Liver (tissue), 9 donors: ENCODE results near the gene SLC66A1. TPM values are rescaled to one million over a fixed set of nuclear protein-coding genes. Genes with fewer than 3 reads are reported as not detected.

Experiments
- DNase-seq: peaks from one replicate; pipeline ENCODE4 v3.0.0-alpha.2; 2017; ENCODE audit warnings: low spot score
- H3K27ac ChIP-seq, 2 donors: one replicate each; pipeline ENCODE4 v1.7.0; 2013; ENCODE audit warnings: inconsistent platforms in 2 of 2, low read length in 2 of 2, control low read depth in 1 of 2, low read depth in 1 of 2, mild to moderate bottlenecking in 1 of 2
- H3K27me3 ChIP-seq, 4 donors: one replicate each; pipeline versions ENCODE4 v1.6.1 to v1.7.0; 2013; ENCODE audit warnings: low read length in 3 of 4, inconsistent platforms in 1 of 4, mild to moderate bottlenecking in 1 of 4, moderate library complexity in 1 of 4; ENCODE audit not compliant: control insufficient read depth in 4 of 4, insufficient read depth in 4 of 4
- H3K36me3 ChIP-seq, 4 donors: one replicate each; pipeline versions ENCODE4 v1.6.1 to v1.7.0; 2013; ENCODE audit warnings: low read length in 3 of 4, mild to moderate bottlenecking in 3 of 4, low read depth in 1 of 4, moderate library complexity in 1 of 4; ENCODE audit not compliant: control insufficient read depth in 4 of 4, insufficient read depth in 3 of 4
- H3K4me1 ChIP-seq, 4 donors: one replicate each; pipeline versions ENCODE4 v1.6.1 to v1.7.0; 2013; ENCODE audit warnings: low read length in 3 of 4, mild to moderate bottlenecking in 3 of 4, moderate library complexity in 1 of 4; ENCODE audit not compliant: control insufficient read depth in 4 of 4, insufficient read depth in 4 of 4
- H3K4me3 ChIP-seq, 3 donors: one replicate each; pipeline versions ENCODE4 v1.6.1 to v1.7.0; 2013; ENCODE audit warnings: low read length in 3 of 3, control low read depth in 1 of 3, low read depth in 1 of 3, mild to moderate bottlenecking in 1 of 3
- H3K9ac ChIP-seq, 2 donors: one replicate each; pipeline ENCODE4 v1.7.0; 2013; ENCODE audit warnings: low read length in 2 of 2, mild to moderate bottlenecking in 2 of 2, moderate library complexity in 2 of 2, control low read depth in 1 of 2, low read depth in 1 of 2
- H3K9me3 ChIP-seq, 4 donors: one replicate each; pipeline versions ENCODE4 v1.6.1 to v1.7.0; 2013; ENCODE audit warnings: low read length in 3 of 4; ENCODE audit not compliant: control insufficient read depth in 4 of 4
- CTCF ChIP-seq: fragments of 150-350 bp; IDR thresholded peaks from 2 replicates; pipeline ENCODE4 v1.5.1; 2017; ENCODE audit warnings: improper control_type of control experiment, low read depth, low read length; ENCODE audit not compliant: missing input control
- FOXA1 ChIP-seq: IDR thresholded peaks from 2 replicates; pipeline ENCODE4 v1.6.1; 2016; ENCODE audit warnings: antibody characterized with exemption
- FOXA2 ChIP-seq: IDR thresholded peaks from 2 replicates; pipeline ENCODE4 v1.6.1; 2016; ENCODE audit warnings: antibody characterized with exemption
- GABPA ChIP-seq, 2 donors: IDR thresholded peaks in 1 of 2; conservative IDR thresholded peaks in 1 of 2; 2 replicates each; pipeline ENCODE4 v1.6.1; 2016; ENCODE audit warnings: antibody characterized with exemption in 2 of 2, mild to moderate bottlenecking in 1 of 2, moderate library complexity in 1 of 2
- HNF4A ChIP-seq, 2 donors: conservative IDR thresholded peaks; 2 replicates each; pipeline ENCODE4 v1.6.1; 2016; ENCODE audit warnings: antibody characterized with exemption in 2 of 2, mild to moderate bottlenecking in 2 of 2
- HNF4G ChIP-seq: IDR thresholded peaks from 2 replicates; pipeline ENCODE4 v1.6.1; 2016; ENCODE audit warnings: antibody characterized with exemption
- JUND ChIP-seq, 2 donors: IDR thresholded peaks; 2 replicates each; pipeline ENCODE4 v1.6.1; 2016; ENCODE audit warnings: antibody characterized with exemption in 2 of 2
- RAD21 ChIP-seq, 2 donors: IDR thresholded peaks; 2 replicates each; pipeline ENCODE4 v1.6.1; 2016; ENCODE audit warnings: antibody characterized with exemption in 2 of 2, mild to moderate bottlenecking in 2 of 2
- RXRA ChIP-seq, 2 donors: IDR thresholded peaks; 2 replicates each; pipeline ENCODE4 v1.6.1; 2017 to 2018; ENCODE audit warnings: antibody characterized with exemption in 2 of 2, mild to moderate bottlenecking in 1 of 2
- SP1 ChIP-seq: IDR thresholded peaks from 2 replicates; pipeline ENCODE4 v1.6.1; 2018; ENCODE audit warnings: antibody characterized with exemption, mild to moderate bottlenecking
- TAF1 ChIP-seq: conservative IDR thresholded peaks from 2 replicates; pipeline ENCODE4 v1.6.1; 2016; ENCODE audit warnings: antibody characterized with exemption, mild to moderate bottlenecking
- YY1 ChIP-seq: IDR thresholded peaks from 2 replicates; pipeline ENCODE4 v1.6.1; 2016; ENCODE audit warnings: antibody characterized with exemption, mild to moderate bottlenecking
- WGBS: extraction: QIAGEN DNeasy Blood & Tissue Kit; methylation state at CpG from one replicate; pipeline ENCODE4 v1.1.7; 2013; 5-methylcytosine and 5-hydroxymethylcytosine counted together
- polyA plus RNA-seq, 2 donors: library from polyadenylated mRNA; stranded (reverse) in 1 of 2; unstranded in 1 of 2; fragments of 200-250 nt in 1 of 2; fragments of >200 nt in 1 of 2; fragmentation: Nextera tagmentation in 1 of 2; extraction: Ambion mirVana in 1 of 2; gene quantifications; one replicate each; pipeline versions ENCODE4 v1.2.1 to v1.2.3, GENCODE V29; 2013 to 2015
- total RNA-seq, 2 donors: library from RNA; depleted of rRNA; stranded (reverse); fragments of >200 nt; gene quantifications; one replicate each; pipeline ENCODE4 v1.2.3, GENCODE V29; 2014
- TF ChIP-seq, protein P1 (sequence below): IDR thresholded peaks from 2 replicates; pipeline ENCODE4 v1.6.1; 2016; ENCODE audit warnings: antibody characterized with exemption
- TF ChIP-seq, protein P2 (sequence below): IDR thresholded peaks from 2 replicates; pipeline ENCODE4 v1.6.1; 2016; ENCODE audit warnings: antibody characterized with exemption
- TF ChIP-seq, protein P3 (sequence below): IDR thresholded peaks from 2 replicates; pipeline ENCODE4 v1.6.1; 2016; ENCODE audit warnings: antibody characterized with exemption
- donor health status: healthy.
- donor health status: healthy.
- donor health status: healthy.
- donor health status: healthy.
- donor health status: healthy.

Gene SLC66A1
- total and polyA plus RNA-seq, 4 donors: 6.8 to 16.0 (median 14.0) TPM

- DNase-seq: no peak
These were observed 19.2 kb downstream of the SLC66A1 start for GRCh38 chr1:19331262-19331878.

GRCh38 chr1:19332832-19333231, 20.7 kb downstream of the SLC66A1 start:
- no peak for DNase-seq
- Histone ChIP-seq H3K27ac (no peak overlapping the region), H3K27me3 (no peaks in the 10 kb centered on the region), H3K9me3 (no peaks in the 10 kb centered on the region), H3K4me1 (peaks cover 0 to 3% (median 1%) of the 10 kb centered on the region in 4 donors), H3K36me3 (peaks cover 0 to 27% (median 6%) of the 10 kb centered on the region in 4 donors), H3K9ac (no peak overlapping the region), H3K4me3 (no peak overlapping the region)
- TF ChIP-seq JUND (IDR thresholded peaks at IDR 0.05) (no peak), RXRA (IDR thresholded peaks at IDR 0.05) (no peak), RAD21 (IDR thresholded peaks at IDR 0.05) (no peak), GABPA (IDR thresholded peaks at IDR 0.05 in 1 of 2, conservative IDR thresholded peaks at IDR 0.05 in 1 of 2) (no peak)
- TF ChIP-seq, protein P1, sequence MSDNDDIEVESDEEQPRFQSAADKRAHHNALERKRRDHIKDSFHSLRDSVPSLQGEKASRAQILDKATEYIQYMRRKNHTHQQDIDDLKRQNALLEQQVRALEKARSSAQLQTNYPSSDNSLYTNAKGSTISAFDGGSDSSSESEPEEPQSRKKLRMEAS: no peak
- TF ChIP-seq, protein P2, sequence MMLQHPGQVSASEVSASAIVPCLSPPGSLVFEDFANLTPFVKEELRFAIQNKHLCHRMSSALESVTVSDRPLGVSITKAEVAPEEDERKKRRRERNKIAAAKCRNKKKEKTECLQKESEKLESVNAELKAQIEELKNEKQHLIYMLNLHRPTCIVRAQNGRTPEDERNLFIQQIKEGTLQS: no peak
- 93% methylated on average over 12 of the region's 12 CpGs for WGBS

More at GRCh38 chr1:19331262-19331878, 19.2 kb downstream of the SLC66A1 start:
- Histone ChIP-seq H3K9ac (no peak overlapping the region), H3K27me3 (no peaks in the 10 kb centered on the region), H3K36me3 (peaks cover 4 to 41% (median 7%) of the 10 kb centered on the region in 4 donors), H3K4me1 (no peaks in the 10 kb centered on the region), H3K9me3 (no peaks in the 10 kb centered on the region), H3K4me3 (no peak overlapping the region), H3K27ac (no peak overlapping the region)
- no peak for TF ChIP-seq HNF4G
- no peak for TF ChIP-seq RXRA (IDR thresholded peaks at IDR 0.05)
- TF ChIP-seq TAF1: no peak
- TF ChIP-seq GABPA (IDR thresholded peaks at IDR 0.05 in 1 of 2, conservative IDR thresholded peaks at IDR 0.05 in 1 of 2): no peak
- TF ChIP-seq YY1: no peak
- no peak for TF ChIP-seq JUND (IDR thresholded peaks at IDR 0.05)
- no peak for TF ChIP-seq FOXA1
- TF ChIP-seq RAD21 (IDR thresholded peaks at IDR 0.05): no peak
- TF ChIP-seq, protein P2: no peak
- no peak for TF ChIP-seq HNF4A (conservative IDR thresholded peaks at IDR 0.05)
- TF ChIP-seq, protein P3, sequence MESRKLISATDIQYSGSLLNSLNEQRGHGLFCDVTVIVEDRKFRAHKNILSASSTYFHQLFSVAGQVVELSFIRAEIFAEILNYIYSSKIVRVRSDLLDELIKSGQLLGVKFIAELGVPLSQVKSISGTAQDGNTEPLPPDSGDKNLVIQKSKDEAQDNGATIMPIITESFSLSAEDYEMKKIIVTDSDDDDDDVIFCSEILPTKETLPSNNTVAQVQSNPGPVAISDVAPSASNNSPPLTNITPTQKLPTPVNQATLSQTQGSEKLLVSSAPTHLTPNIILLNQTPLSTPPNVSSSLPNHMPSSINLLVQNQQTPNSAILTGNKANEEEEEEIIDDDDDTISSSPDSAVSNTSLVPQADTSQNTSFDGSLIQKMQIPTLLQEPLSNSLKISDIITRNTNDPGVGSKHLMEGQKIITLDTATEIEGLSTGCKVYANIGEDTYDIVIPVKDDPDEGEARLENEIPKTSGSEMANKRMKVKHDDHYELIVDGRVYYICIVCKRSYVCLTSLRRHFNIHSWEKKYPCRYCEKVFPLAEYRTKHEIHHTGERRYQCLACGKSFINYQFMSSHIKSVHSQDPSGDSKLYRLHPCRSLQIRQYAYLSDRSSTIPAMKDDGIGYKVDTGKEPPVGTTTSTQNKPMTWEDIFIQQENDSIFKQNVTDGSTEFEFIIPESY: no peak
- TF ChIP-seq FOXA2: no peak
- TF ChIP-seq, protein P1: no peak
- TF ChIP-seq SP1: no peak
- no peak for TF ChIP-seq CTCF
- 90% methylated on average over 13 of the region's 13 CpGs for WGBS
